Body of pancreas (tissue), 4 donors: Measurements from ENCODE around the gene BRWD1.

Source experiments
- CTCF ChIP-seq, 7 experiments: fragments of 450-650 bp in 4 of 7; fragments of 200-600 bp in 3 of 7; sonication (generic) in 3 of 7; IDR thresholded peaks; one replicate each; pipeline ENCODE4 v1.5.1; 2016 to 2019; ENCODE audit warnings: antibody characterized with exemption in 7 of 7
- POLR2A ChIP-seq, 3 donors: fragments of 450-650 bp; IDR thresholded peaks; one replicate each; pipeline ENCODE4 v1.6.1; 2016; ENCODE audit warnings: antibody characterized with exemption in 3 of 3, mild to moderate bottlenecking in 2 of 3

- no peak for TF ChIP-seq CTCF (IDR thresholded peaks at IDR 0.05)
- no peak for TF ChIP-seq POLR2A (IDR thresholded peaks at IDR 0.05)
Observed at GRCh38 chr21:39150877-39151276, 162.6 kb downstream of the BRWD1 start.
